NCI-H1436 treated with DMSO at 0.1 percent for 48 hours (cell line): Measurements from ENCODE around the gene RIN3.

Experiments
- DNase-seq: peaks from one replicate; lab custom pipeline; 2025; lab: John Stamatoyannopoulos, UW

The RIN3 gene

GRCh38 chr14:92651106-92651757 lies 137.7 kb downstream of the RIN3 start:
- DNase-seq, result no peak

- DNase-seq, result no peak
Measured at GRCh38 chr14:92651758-92652406, 138.3 kb downstream of the RIN3 start.

- no peak for DNase-seq
Measured at GRCh38 chr14:92652413-92653151, 139.0 kb downstream of the RIN3 start.

- DNase-seq, result no peak
Measured at GRCh38 chr14:92653162-92653651, 139.6 kb downstream of the RIN3 start.

- DNase-seq, result no peak
Measured at GRCh38 chr14:92654239-92654901, 140.8 kb downstream of the RIN3 start.

GRCh38 chr14:92655419-92656201 lies 142.0 kb downstream of the RIN3 start:
- DNase-seq, result no peak

GRCh38 chr14:92656306-92657081 lies 142.9 kb downstream of the RIN3 start:
- no peak for DNase-seq

GRCh38 chr14:92657457-92658142 lies 144.0 kb downstream of the RIN3 start:
- no peak for DNase-seq

GRCh38 chr14:92658160-92658559 lies 144.6 kb downstream of the RIN3 start:
- no peak for DNase-seq

- no peak for DNase-seq
Measured at GRCh38 chr14:92658684-92659083, 145.1 kb downstream of the RIN3 start.

GRCh38 chr14:92659765-92660561 lies 146.4 kb downstream of the RIN3 start:
- DNase-seq, result no peak

GRCh38 chr14:92660571-92660970 lies 147.0 kb downstream of the RIN3 start:
- DNase-seq, result no peak

- no peak for DNase-seq
Measured at GRCh38 chr14:92663049-92663448, 149.5 kb downstream of the RIN3 start.

GRCh38 chr14:92665661-92666110 lies 152.1 kb downstream of the RIN3 start:
- no peak for DNase-seq

GRCh38 chr14:92666251-92666650 lies 152.7 kb downstream of the RIN3 start:
- DNase-seq, result no peak

GRCh38 chr14:92668276-92668973 lies 154.8 kb downstream of the RIN3 start:
- DNase-seq, result no peak

GRCh38 chr14:92670160-92670559 lies 156.6 kb downstream of the RIN3 start:
- DNase-seq, result no peak

GRCh38 chr14:92670643-92671366 lies 157.2 kb downstream of the RIN3 start:
- no peak for DNase-seq
